H1 (cell line): Measurements from ENCODE around the gene EFCAB13. TPM values are rescaled to one million over a fixed set of nuclear protein-coding genes. Genes with fewer than 3 reads are reported as not detected.

ENCODE experiments used
- CTCF ChIA-PET: fragments of 300-600 bp; sonication (Branson Sonifier 250); formaldehyde crosslinking; loops from one replicate; lab custom pipeline; 2021; ENCODE audit not compliant: partially characterized antibody; lab: Charles Lee
- POLR2A ChIA-PET: fragments of 300-600 bp; sonication (Branson Sonifier 250); formaldehyde crosslinking; loops from one replicate; lab custom pipeline; 2021; ENCODE audit warnings: inconsistent platforms; ENCODE audit not compliant: partially characterized antibody; lab: Charles Lee
- DNase-seq, 2 experiments: peaks; one replicate each; pipeline versions ENCODE4 v3.0.0 to v3.0.0-alpha.2; 2010 to 2022; ENCODE audit warnings: low spot score in 2 of 2, low read depth in 1 of 2, mixed read lengths in 1 of 2
- FAIRE-seq: peaks from 2 replicates; lab custom pipeline; 2011; peaks lifted over from hg19 to GRCh38; lab: Jason Lieb, UNC
- H2AFZ ChIP-seq: 2 replicates; pipeline ENCODE4 v1.8.1; 2012; ENCODE audit warnings: low read length, inconsistent platforms
- H2AK5ac ChIP-seq: 2 replicates; pipeline ENCODE4 v1.6.1; 2013; ENCODE audit warnings: low read depth, low read length
- H2BK120ac ChIP-seq: replicated peaks from 2 replicates; pipeline ENCODE3; 2013; ENCODE audit warnings: low read depth, low read length, inconsistent platforms
- H2BK12ac ChIP-seq: 2 replicates; pipeline ENCODE4 v1.6.1; 2013; ENCODE audit warnings: low read depth, low read length
- H2BK15ac ChIP-seq: 2 replicates; pipeline ENCODE4 v1.6.1; 2013; ENCODE audit warnings: low read length
- H2BK20ac ChIP-seq: 2 replicates; pipeline ENCODE4 v1.6.1; 2013; ENCODE audit warnings: low read length
- H2BK5ac ChIP-seq: 2 replicates; pipeline ENCODE4 v1.6.1; 2013; ENCODE audit warnings: low read depth, low read length
- H3K14ac ChIP-seq: 2 replicates; pipeline ENCODE4 v1.6.1; 2013; ENCODE audit warnings: inconsistent platforms; ENCODE audit not compliant: insufficient read length
- H3K18ac ChIP-seq: 2 replicates; pipeline ENCODE4 v1.6.1; 2013; ENCODE audit warnings: low read length; ENCODE audit errors: extremely low read depth
- H3K23ac ChIP-seq: 2 replicates; pipeline ENCODE4 v1.6.1; 2013; ENCODE audit warnings: inconsistent platforms; ENCODE audit not compliant: insufficient read length
- H3K23me2 ChIP-seq: 2 replicates; pipeline ENCODE4 v1.6.1; 2013; ENCODE audit warnings: low read depth, low read length
- H3K27ac ChIP-seq: 2 replicates; pipeline ENCODE4 v1.6.1; 2011; ENCODE audit warnings: low read depth, low read length, inconsistent platforms
- H3K27me3 ChIP-seq, 4 experiments: replicated peaks in 1 of 4; 1 replicate in 1 of 4; 2 replicates in 3 of 4; pipeline versions ENCODE4 v1.6.1 to v1.8.1; 2011 to 2013; ENCODE audit warnings: low read length in 3 of 4, mild to moderate bottlenecking in 3 of 4, inconsistent platforms in 2 of 4, mixed read lengths in 2 of 4, moderate library complexity in 1 of 4; ENCODE audit not compliant: control insufficient read depth in 3 of 4, insufficient read depth in 3 of 4; ENCODE audit errors: extremely low read depth in 1 of 4
- H3K36me3 ChIP-seq, 4 experiments: 2 replicates each; pipeline versions ENCODE4 v1.6.1 to v1.8.1; 2011 to 2013; ENCODE audit warnings: mild to moderate bottlenecking in 4 of 4, low read length in 3 of 4, moderate library complexity in 2 of 4, control low read depth in 1 of 4, inconsistent platforms in 1 of 4; ENCODE audit not compliant: insufficient read depth in 4 of 4, control insufficient read depth in 2 of 4
- H3K4ac ChIP-seq: replicated peaks from 2 replicates; pipeline ENCODE3; 2013; ENCODE audit warnings: low read length, low read depth, mixed read lengths, inconsistent platforms; ENCODE audit not compliant: insufficient read length
- H3K4me1 ChIP-seq, 4 experiments: replicated peaks in 1 of 4; 1 replicate in 1 of 4; 2 replicates in 3 of 4; pipeline versions ENCODE4 v1.6.1 to v1.8.1; 2011 to 2013; ENCODE audit warnings: low read length in 3 of 4, inconsistent platforms in 2 of 4, mixed read lengths in 1 of 4; ENCODE audit not compliant: insufficient read depth in 4 of 4, control insufficient read depth in 3 of 4
- H3K4me2 ChIP-seq, 2 experiments: 2 replicates each; pipeline versions ENCODE4 v1.6.1 to v1.8.1; 2011 to 2013; ENCODE audit warnings: low read depth in 2 of 2, low read length in 2 of 2, control low read depth in 1 of 2, inconsistent platforms in 1 of 2, mild to moderate bottlenecking in 1 of 2; ENCODE audit not compliant: insufficient read depth in 1 of 2
- H3K4me3 ChIP-seq, 4 experiments: fragments of 200-600, 300-600 bp in 1 of 4; sonication (generic), shearing (Covaris generic), sonication (Bioruptor Twin) in 1 of 4; 2 replicates each; pipeline versions ENCODE4 v1.5.1 to v1.8.1; 2011 to 2016; ENCODE audit warnings: low read length in 4 of 4, low read depth in 3 of 4, control low read depth in 2 of 4, inconsistent platforms in 2 of 4, mild to moderate bottlenecking in 2 of 4, mixed read lengths in 1 of 4, moderate library complexity in 1 of 4; ENCODE audit not compliant: insufficient read depth in 2 of 4; ENCODE audit errors: extremely low read depth in 1 of 4
- H3K56ac ChIP-seq: replicated peaks from 2 replicates; pipeline ENCODE3; 2013; ENCODE audit warnings: low read depth, mild to moderate bottlenecking, mixed read lengths, low read length, inconsistent platforms; ENCODE audit not compliant: insufficient read length
- H3K79me1 ChIP-seq: 2 replicates; pipeline ENCODE4 v1.6.1; 2013; ENCODE audit warnings: low read depth, low read length, control low read depth
- H3K79me2 ChIP-seq, 2 experiments: 2 replicates each; pipeline versions ENCODE4 v1.6.1 to v1.8.1; 2012 to 2013; ENCODE audit warnings: low read length in 2 of 2, mild to moderate bottlenecking in 2 of 2, inconsistent platforms in 1 of 2; ENCODE audit not compliant: insufficient read depth in 2 of 2, control insufficient read depth in 1 of 2
- H3K9ac ChIP-seq, 4 experiments: replicated peaks in 1 of 4; 1 replicate in 1 of 4; 2 replicates in 3 of 4; pipeline versions ENCODE4 v1.6.1 to v1.8.1; 2011 to 2013; ENCODE audit warnings: low read depth in 3 of 4, low read length in 3 of 4, control low read depth in 2 of 4, mild to moderate bottlenecking in 2 of 4, moderate library complexity in 2 of 4, inconsistent platforms in 1 of 4; ENCODE audit errors: extremely low read depth in 1 of 4
- H3K9me3 ChIP-seq, 2 experiments: 2 replicates each; pipeline versions ENCODE4 v1.6.1 to v1.8.1; 2012 to 2013; ENCODE audit warnings: mild to moderate bottlenecking in 2 of 2, moderate library complexity in 2 of 2, control low read depth in 1 of 2, inconsistent platforms in 1 of 2, low read depth in 1 of 2, low read length in 1 of 2, mixed read lengths in 1 of 2; ENCODE audit not compliant: insufficient read depth in 2 of 2
- H4K20me1 ChIP-seq, 2 experiments: replicated peaks in 1 of 2; 2 replicates each; pipeline versions ENCODE3 to v1.8.1; 2011 to 2013; ENCODE audit warnings: inconsistent platforms in 2 of 2, low read length in 2 of 2, mild to moderate bottlenecking in 1 of 2; ENCODE audit not compliant: insufficient read depth in 2 of 2, control insufficient read depth in 1 of 2
- H4K5ac ChIP-seq: 2 replicates; pipeline ENCODE4 v1.6.1; 2013; ENCODE audit warnings: low read length, low read depth, mixed read lengths, inconsistent platforms; ENCODE audit not compliant: insufficient read length
- H4K8ac ChIP-seq: 2 replicates; pipeline ENCODE4 v1.8.0; 2013; ENCODE audit warnings: mild to moderate bottlenecking, moderate library complexity, low read length, inconsistent platforms; ENCODE audit not compliant: insufficient read depth; ENCODE audit errors: extremely low read depth
- H4K91ac ChIP-seq: replicated peaks from 2 replicates; pipeline ENCODE3; 2013; ENCODE audit warnings: low read length, mixed read lengths, inconsistent platforms; ENCODE audit not compliant: insufficient read length
- CBX5 ChIP-seq: fragments of 300-800, 300-1000 bp; sonication (generic); IDR thresholded peaks from 2 replicates; pipeline ENCODE4 v1.7.1; 2016; ENCODE audit warnings: antibody characterized with exemption, low read length, low read depth
- KDM5A ChIP-seq: fragments of 200-600 bp; IDR thresholded peaks from 2 replicates; pipeline ENCODE4 v1.7.1; 2012; ENCODE audit warnings: mild to moderate bottlenecking, low read length, inconsistent platforms, mixed read lengths
- NRF1 ChIP-seq: IDR thresholded peaks from 2 replicates; pipeline ENCODE4 v1.6.1; 2011; ENCODE audit warnings: mild to moderate bottlenecking, low read depth, low read length, improper control_type of control experiment
- RFX5 ChIP-seq: IDR thresholded peaks from 2 replicates; pipeline ENCODE4 v1.6.1; 2011; ENCODE audit warnings: low read depth, low read length, improper control_type of control experiment, borderline replicate concordance
- SP1 ChIP-seq: IDR thresholded peaks from 2 replicates; pipeline ENCODE4 v1.6.1; 2011; ENCODE audit warnings: low read depth, low read length
- TAF1 ChIP-seq: IDR thresholded peaks from 2 replicates; pipeline ENCODE4 v1.6.1; 2011; ENCODE audit warnings: mild to moderate bottlenecking, low read depth, low read length
- TCF12 ChIP-seq: IDR thresholded peaks from 2 replicates; pipeline ENCODE4 v1.6.1; 2011; ENCODE audit warnings: low read depth, mild to moderate bottlenecking, low read length
- TEAD4 ChIP-seq: IDR thresholded peaks from 2 replicates; pipeline ENCODE4 v1.6.1; 2012; ENCODE audit warnings: low read depth, low read length, inconsistent platforms, mixed read lengths
- YY1 ChIP-seq: IDR thresholded peaks from 2 replicates; pipeline ENCODE4 v1.6.1; 2011; ENCODE audit warnings: low read depth, mild to moderate bottlenecking, low read length
- ZNF274 ChIP-seq: IDR thresholded peaks from 2 replicates; pipeline ENCODE4 v1.7.0; 2012; ENCODE audit warnings: low read length, borderline replicate concordance; ENCODE audit errors: extremely low read depth
- WGBS, 2 experiments: shearing (Covaris generic) in 1 of 2; methylation state at CpG; one replicate each; pipeline versions ENCODE4 v1.1.6 to v1.1.7; 2013 to 2015; ENCODE audit warnings: low lambda C conversion rate in 2 of 2, mixed read lengths in 2 of 2, inconsistent platforms in 1 of 2, low coverage in 1 of 2, missing lambda C conversion rate in 1 of 2; ENCODE audit not compliant: insufficient replicate concordance in 2 of 2, insufficient coverage in 1 of 2, insufficient read length in 1 of 2; ENCODE audit errors: extremely low coverage in 1 of 2, missing lambda C conversion rate in 1 of 2; 5-methylcytosine and 5-hydroxymethylcytosine counted together
- polyA plus RNA-seq, 7 experiments: library from polyadenylated mRNA; depleted of rRNA in 3 of 7; stranded (reverse) in 5 of 7; unstranded in 2 of 7; fragments of >200 nt in 5 of 7; fragments of 200-250 nt in 2 of 7; gene quantifications; 1 replicate in 5 of 7; 2 replicates in 1 of 7; 4 replicates in 1 of 7; pipeline versions ENCODE4 v1.2.1 to v1.2.3, GENCODE V29; 2011 to 2013; ENCODE audit warnings: missing spikeins in 2 of 7, mixed read lengths in 2 of 7
- total RNA-seq: library from RNA; stranded (reverse); fragmentation: NEBNext Ultra II Directional; extraction: Animal tissue kit (Norgen Biotek cat#: 25700); gene quantifications from 2 replicates; pipeline ENCODE4 v1.2.1, GENCODE V29; 2021
- TF ChIP-seq, protein P1 (sequence below): IDR thresholded peaks from 2 replicates; pipeline ENCODE4 v1.6.1; 2012; ENCODE audit warnings: inconsistent platforms
- TF ChIP-seq, protein P2 (sequence below): IDR thresholded peaks from 2 replicates; pipeline ENCODE4 v1.6.1; 2012; ENCODE audit warnings: inconsistent platforms

EFCAB13 gene
- total and polyA plus RNA-seq, 2 of the 8 experiments (the other 6 are each of a cell fraction or from before 2014, with no cell fraction given), result 0.12 to 2.0 TPM

DNA sequence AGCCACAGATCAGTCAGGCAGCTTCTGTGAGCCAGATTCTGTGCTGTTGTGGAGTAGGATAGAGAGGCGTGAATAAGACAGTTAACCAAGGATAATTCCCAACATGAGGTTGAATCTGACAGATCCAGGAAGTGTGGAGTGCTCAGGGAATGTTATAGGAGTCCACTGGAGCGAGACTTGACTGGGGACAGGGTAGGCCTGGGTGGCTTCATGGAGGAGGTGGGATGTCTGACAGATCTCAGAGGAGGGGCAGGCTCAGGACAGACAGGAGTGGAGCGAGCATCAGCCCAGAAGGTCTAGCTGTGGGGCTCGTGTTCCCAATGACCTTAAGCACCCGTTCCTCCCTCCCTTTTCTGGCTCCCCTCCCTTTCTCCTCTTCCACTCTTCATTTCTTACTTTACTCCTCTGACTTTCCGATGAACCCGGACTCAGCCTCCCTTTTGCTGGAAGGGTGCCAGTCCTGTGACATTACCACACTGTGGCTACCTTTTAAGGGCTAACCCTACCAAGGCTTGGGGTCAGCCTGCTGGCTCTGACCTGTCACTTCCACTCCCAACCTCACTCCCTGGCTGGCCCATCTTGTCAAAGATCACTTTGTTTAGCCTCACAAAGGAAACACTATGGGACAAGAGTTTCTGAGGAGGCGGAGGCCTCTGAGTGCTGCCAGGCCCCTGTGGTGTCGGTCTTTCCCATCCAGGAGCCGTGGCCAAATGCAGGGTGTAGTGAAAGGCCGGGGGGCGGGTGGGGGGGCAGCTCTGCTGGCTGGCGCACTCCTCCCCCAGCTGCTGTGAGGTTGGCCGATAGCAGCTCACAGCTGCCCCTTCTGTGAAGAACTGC is 28.5 kb upstream of the EFCAB13 start:
- H3K4me2 ChIP-seq, result no peak overlapping the region
- no peak overlapping the region for H2BK15ac ChIP-seq
- no peak overlapping the region for H3K27ac ChIP-seq
- no peak overlapping the region for H2BK120ac ChIP-seq
- no peaks in the 10 kb centered on the region for H3K9me3 ChIP-seq
- peaks cover 0 to 2% (median 0%) of the 10 kb centered on the region in 4 experiments; a peak in 2 of 7 replicates for H3K4me1 ChIP-seq
- H3K79me2 ChIP-seq, result no peaks in the 10 kb centered on the region
- no peak overlapping the region for H3K4ac ChIP-seq
- no peak overlapping the region for H3K4me3 ChIP-seq
- FAIRE-seq (no peak), DNase-seq (no peak)
- WGBS, 2 experiments, result 85% methylated on average over 11 of the region's 14 CpGs; no CpG with 5 or more reads in 1 of the 2 experiments
- no peak overlapping the region for H2BK20ac ChIP-seq
- H3K79me1 ChIP-seq, result 0 out of 2 replicates have a peak, but pooled peaks cover under 1% of the 10 kb centered on the region
- TF ChIP-seq NRF1 (no peak), SP1 (no peak), YY1 (no peak), KDM5A (no peak), TAF1 (no peak), CBX5 (no peak), TEAD4 (no peak), ZNF274 (no peak), RFX5 (no peak), TCF12 (no peak)
- TF ChIP-seq, protein P1, sequence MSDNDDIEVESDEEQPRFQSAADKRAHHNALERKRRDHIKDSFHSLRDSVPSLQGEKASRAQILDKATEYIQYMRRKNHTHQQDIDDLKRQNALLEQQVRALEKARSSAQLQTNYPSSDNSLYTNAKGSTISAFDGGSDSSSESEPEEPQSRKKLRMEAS, result no peak
- TF ChIP-seq, protein P2, sequence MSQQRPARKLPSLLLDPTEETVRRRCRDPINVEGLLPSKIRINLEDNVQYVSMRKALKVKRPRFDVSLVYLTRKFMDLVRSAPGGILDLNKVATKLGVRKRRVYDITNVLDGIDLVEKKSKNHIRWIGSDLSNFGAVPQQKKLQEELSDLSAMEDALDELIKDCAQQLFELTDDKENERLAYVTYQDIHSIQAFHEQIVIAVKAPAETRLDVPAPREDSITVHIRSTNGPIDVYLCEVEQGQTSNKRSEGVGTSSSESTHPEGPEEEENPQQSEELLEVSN, result no peak
- H2AFZ ChIP-seq, result no peak overlapping the region
- peaks cover 0 to 2% (median 0%) of the 10 kb centered on the region in 4 experiments; a peak in 2 of 7 replicates for H3K27me3 ChIP-seq
- no peak overlapping the region for H3K9ac ChIP-seq
- no peaks in the 10 kb centered on the region for H4K20me1 ChIP-seq
- no peaks in the 10 kb centered on the region for H3K36me3 ChIP-seq
- H3K23ac ChIP-seq, result no peak overlapping the region
- H2AK5ac ChIP-seq, result no peak overlapping the region
- H3K56ac ChIP-seq, result no peak overlapping the region
- H4K8ac ChIP-seq, result no peak overlapping the region
- H3K18ac ChIP-seq, result no peak overlapping the region
- no peak overlapping the region for H4K5ac ChIP-seq
- H4K91ac ChIP-seq, result no peak overlapping the region
- no peak overlapping the region for H3K14ac ChIP-seq
- no peaks in the 10 kb centered on the region for H3K23me2 ChIP-seq
- no peak overlapping the region for H2BK12ac ChIP-seq
- no peak overlapping the region for H2BK5ac ChIP-seq
- ChIA-PET POLR2A (no interaction called here), CTCF (interaction anchor here (0.6 to 2.0 kb wide), 4 partner anchors 10 to 66 kb away, joined by 3 to 6 read pairs (median 4); no protein-coding TSS in a partner anchor)
